GM12872 (cell line): Measurements from ENCODE around the gene GSTM3.

Experiments
- TF ChIP-seq, protein P1 (sequence below): IDR thresholded peaks from 3 replicates; pipeline ENCODE4 v1.5.1; 2011; ENCODE audit warnings: low read depth, mild to moderate bottlenecking, low read length, moderate library complexity; ENCODE audit not compliant: insufficient read depth

GSTM3 gene

DNA sequence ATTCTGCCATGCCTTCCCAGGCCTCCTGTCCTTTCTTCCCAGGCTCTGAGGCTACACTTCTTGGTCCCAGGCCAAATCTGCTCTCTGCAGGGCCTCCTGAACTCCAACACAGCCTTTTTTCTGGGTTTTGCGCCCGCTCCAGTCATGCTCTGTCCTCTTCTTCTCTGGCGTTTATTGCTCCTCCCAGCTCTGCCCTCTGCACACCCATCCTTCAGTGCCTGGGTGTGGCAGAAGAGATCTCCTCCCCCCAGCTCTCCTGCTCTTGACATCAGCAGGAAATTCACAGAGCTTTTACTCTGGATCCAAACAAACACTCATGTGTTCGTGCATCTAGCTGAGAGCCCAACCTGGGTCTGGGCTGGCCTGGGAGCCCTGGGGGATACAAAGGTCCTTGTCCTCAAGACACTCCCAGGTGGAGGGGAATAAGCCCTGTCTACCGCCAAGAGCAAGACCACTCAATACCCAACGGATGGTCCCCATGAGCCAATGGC, 45.7 kb upstream of the GSTM3 start:
- TF ChIP-seq, protein P1, sequence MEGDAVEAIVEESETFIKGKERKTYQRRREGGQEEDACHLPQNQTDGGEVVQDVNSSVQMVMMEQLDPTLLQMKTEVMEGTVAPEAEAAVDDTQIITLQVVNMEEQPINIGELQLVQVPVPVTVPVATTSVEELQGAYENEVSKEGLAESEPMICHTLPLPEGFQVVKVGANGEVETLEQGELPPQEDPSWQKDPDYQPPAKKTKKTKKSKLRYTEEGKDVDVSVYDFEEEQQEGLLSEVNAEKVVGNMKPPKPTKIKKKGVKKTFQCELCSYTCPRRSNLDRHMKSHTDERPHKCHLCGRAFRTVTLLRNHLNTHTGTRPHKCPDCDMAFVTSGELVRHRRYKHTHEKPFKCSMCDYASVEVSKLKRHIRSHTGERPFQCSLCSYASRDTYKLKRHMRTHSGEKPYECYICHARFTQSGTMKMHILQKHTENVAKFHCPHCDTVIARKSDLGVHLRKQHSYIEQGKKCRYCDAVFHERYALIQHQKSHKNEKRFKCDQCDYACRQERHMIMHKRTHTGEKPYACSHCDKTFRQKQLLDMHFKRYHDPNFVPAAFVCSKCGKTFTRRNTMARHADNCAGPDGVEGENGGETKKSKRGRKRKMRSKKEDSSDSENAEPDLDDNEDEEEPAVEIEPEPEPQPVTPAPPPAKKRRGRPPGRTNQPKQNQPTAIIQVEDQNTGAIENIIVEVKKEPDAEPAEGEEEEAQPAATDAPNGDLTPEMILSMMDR = no peak

DNA sequence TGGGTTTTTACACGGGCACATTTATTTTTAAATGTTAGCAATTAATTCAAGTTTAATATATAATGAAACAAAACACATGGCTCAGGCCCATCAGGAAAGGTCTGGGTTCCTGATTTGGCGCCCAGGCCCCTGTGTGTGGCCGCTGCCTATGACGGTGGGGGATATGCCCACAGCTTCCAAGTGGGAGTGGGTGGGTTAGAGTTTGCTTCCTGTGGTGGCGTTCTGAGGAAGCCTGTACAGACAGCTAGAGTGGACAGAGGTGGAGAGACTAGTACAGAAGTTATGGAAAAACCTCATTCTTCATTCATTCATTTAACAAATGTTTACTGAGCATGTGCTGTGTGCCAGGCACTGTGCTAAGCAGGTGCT, 45.3 kb upstream of the GSTM3 start:
- TF ChIP-seq, protein P1 = no peak

DNA sequence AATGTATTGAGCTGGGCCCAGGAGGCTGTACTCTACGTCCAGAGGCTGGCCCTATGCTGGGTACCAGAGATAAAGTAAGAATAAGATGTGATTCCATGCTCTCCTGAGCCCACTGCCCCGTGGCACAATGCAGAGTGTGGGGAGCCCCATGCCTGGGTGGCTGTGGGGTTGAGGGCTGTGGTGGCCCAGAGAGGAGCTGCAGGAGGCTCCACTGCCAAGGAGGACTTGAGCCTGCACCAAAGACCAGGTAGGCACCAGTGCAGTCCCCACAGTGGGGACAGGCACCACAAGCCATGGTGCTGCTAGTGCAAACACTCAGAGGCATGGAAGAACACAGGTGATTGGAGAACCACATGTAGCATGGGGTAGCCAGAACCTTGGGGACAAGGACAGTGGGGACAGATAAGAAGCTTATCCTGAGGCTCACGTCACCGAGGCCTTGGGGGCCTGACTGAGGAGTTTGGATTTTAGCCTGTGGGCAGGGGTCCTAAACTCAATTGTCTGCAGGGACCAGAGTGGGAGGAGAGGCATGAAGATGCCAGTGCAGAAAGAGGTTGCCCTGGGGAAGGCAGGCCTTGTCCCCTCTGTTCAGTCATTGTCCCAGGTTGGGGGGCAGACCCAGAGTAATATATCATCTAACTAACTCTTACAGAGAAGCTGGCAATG, 44.7 kb upstream of the GSTM3 start:
- TF ChIP-seq, protein P1 = no peak

DNA sequence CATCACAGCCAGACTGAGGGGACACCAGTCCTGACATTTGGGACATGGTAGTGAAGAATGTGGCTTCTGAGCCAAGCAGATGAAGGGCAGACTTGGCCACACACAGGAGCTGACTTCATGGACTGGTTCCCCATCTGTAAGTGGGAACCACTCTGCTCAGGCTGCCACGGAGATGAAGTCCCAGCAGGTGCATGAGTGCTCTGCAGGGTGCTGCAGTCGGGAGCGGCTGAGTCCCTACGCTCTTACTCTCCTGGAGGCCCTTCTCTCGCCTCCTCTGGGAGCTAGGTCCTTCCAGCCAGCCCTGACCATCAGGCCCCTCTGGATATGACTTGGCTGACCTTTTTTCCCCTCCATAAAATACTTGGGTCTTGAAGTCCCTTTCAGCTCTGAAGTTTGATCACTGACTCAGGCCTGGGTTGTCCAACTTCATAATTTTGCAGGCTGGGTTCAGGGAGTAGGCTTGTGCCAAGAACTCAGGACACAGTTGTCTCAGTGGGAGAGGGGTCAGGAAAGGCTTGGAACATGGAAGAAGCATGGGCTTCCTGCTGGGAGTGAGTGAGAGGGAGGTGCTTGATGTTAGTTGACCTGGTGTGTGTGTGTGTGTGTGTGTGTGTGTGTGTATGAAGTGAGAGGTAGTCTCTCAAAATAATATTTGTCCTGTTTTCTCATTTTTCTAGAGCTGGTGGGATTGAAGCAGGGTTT, 43.9 kb upstream of the GSTM3 start:
- TF ChIP-seq, protein P1 = no peak

DNA sequence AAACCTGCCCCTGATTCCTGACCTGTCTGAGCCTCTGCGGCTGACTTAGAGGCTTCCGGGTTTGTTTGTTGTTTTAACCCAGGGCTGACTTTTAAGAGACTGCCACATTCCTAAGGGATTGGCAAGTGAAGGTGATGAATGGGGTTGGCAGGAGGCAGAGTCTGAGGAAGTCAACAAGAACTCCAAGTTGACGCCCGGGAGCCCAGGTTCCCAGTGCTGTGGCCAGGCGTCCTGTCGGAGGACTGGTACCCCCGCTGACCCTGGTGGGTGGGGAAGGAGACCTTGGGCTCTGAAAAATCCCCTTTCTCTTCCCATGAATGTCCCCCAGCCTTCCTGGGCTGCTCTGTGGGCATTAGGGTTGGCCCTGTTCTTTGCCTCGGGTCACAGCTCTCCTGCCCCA, 42.6 kb upstream of the GSTM3 start:
- TF ChIP-seq, protein P1 = no peak

DNA sequence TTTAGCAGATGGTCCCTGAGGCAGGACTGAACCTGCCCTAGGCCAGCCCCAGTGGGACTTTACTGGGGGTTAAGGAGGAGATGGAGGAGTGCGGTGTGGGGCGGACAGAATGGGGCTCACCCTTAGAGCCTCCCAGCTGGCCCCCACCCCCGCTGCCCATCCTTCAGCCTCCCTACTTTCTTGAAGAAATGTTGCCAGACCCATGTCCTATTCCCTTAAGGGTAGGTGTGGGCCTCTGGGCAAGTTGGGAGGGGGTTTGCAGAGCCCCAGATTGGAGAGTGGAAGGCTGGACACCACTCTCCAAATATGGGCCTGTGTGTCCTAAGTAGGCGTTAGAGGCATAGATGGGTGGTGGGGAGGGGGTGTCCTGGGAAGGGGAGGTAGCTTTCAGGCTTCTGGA, 42.1 kb upstream of the GSTM3 start:
- TF ChIP-seq, protein P1 = no peak

DNA sequence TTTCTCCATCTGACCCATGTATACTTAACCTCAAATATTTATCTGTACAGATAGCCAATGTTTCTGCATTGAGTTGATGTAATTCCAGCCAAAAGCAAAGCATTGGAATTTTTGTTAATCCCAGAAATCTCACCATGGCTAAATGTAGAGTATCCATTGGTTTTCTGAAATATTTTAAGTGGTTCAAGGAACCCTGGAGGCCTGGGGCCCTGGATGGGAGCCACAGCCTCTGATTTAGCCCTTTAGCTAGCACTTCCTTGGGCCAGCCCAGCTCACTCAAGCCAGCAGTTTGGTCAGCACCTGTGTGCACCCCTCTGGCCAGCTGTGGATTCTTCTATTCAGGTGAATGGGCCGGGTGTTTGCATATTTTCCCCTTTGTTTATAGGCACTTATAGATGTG, 41.7 kb upstream of the GSTM3 start:
- TF ChIP-seq, protein P1 = no peak
